H1 (cell line): ENCODE results near the gene GTF2F2. TPM values are rescaled to one million over a fixed set of nuclear protein-coding genes. Genes with fewer than 3 reads are reported as not detected.

Experiments used
- CTCF ChIA-PET: fragments of 300-600 bp; sonication (Branson Sonifier 250); formaldehyde crosslinking; loops from one replicate; lab custom pipeline; 2021; ENCODE audit not compliant: partially characterized antibody; lab: Charles Lee
- POLR2A ChIA-PET: fragments of 300-600 bp; sonication (Branson Sonifier 250); formaldehyde crosslinking; loops from one replicate; lab custom pipeline; 2021; ENCODE audit warnings: inconsistent platforms; ENCODE audit not compliant: partially characterized antibody; lab: Charles Lee
- DNase-seq, 2 experiments: peaks; one replicate each; pipeline versions ENCODE4 v3.0.0 to v3.0.0-alpha.2; 2010 to 2022; ENCODE audit warnings: low spot score in 2 of 2, low read depth in 1 of 2, mixed read lengths in 1 of 2
- FAIRE-seq: peaks from 2 replicates; lab custom pipeline; 2011; peaks lifted over from hg19 to GRCh38; lab: Jason Lieb, UNC
- H2AFZ ChIP-seq: 2 replicates; pipeline ENCODE4 v1.8.1; 2012; ENCODE audit warnings: low read length, inconsistent platforms
- H2AK5ac ChIP-seq: 2 replicates; pipeline ENCODE4 v1.6.1; 2013; ENCODE audit warnings: low read depth, low read length
- H2BK120ac ChIP-seq: replicated peaks from 2 replicates; pipeline ENCODE3; 2013; ENCODE audit warnings: low read depth, low read length, inconsistent platforms
- H2BK12ac ChIP-seq: 2 replicates; pipeline ENCODE4 v1.6.1; 2013; ENCODE audit warnings: low read depth, low read length
- H2BK15ac ChIP-seq: 2 replicates; pipeline ENCODE4 v1.6.1; 2013; ENCODE audit warnings: low read length
- H2BK20ac ChIP-seq: 2 replicates; pipeline ENCODE4 v1.6.1; 2013; ENCODE audit warnings: low read length
- H2BK5ac ChIP-seq: 2 replicates; pipeline ENCODE4 v1.6.1; 2013; ENCODE audit warnings: low read depth, low read length
- H3K14ac ChIP-seq: 2 replicates; pipeline ENCODE4 v1.6.1; 2013; ENCODE audit warnings: inconsistent platforms; ENCODE audit not compliant: insufficient read length
- H3K18ac ChIP-seq: 2 replicates; pipeline ENCODE4 v1.6.1; 2013; ENCODE audit warnings: low read length; ENCODE audit errors: extremely low read depth
- H3K23ac ChIP-seq: 2 replicates; pipeline ENCODE4 v1.6.1; 2013; ENCODE audit warnings: inconsistent platforms; ENCODE audit not compliant: insufficient read length
- H3K23me2 ChIP-seq: 2 replicates; pipeline ENCODE4 v1.6.1; 2013; ENCODE audit warnings: low read depth, low read length
- H3K27ac ChIP-seq: 2 replicates; pipeline ENCODE4 v1.6.1; 2011; ENCODE audit warnings: low read depth, low read length, inconsistent platforms
- H3K27me3 ChIP-seq, 4 experiments: replicated peaks in 1 of 4; 1 replicate in 1 of 4; 2 replicates in 3 of 4; pipeline versions ENCODE4 v1.6.1 to v1.8.1; 2011 to 2013; ENCODE audit warnings: low read length in 3 of 4, mild to moderate bottlenecking in 3 of 4, inconsistent platforms in 2 of 4, mixed read lengths in 2 of 4, moderate library complexity in 1 of 4; ENCODE audit not compliant: control insufficient read depth in 3 of 4, insufficient read depth in 3 of 4; ENCODE audit errors: extremely low read depth in 1 of 4
- H3K36me3 ChIP-seq, 4 experiments: 2 replicates each; pipeline versions ENCODE4 v1.6.1 to v1.8.1; 2011 to 2013; ENCODE audit warnings: mild to moderate bottlenecking in 4 of 4, low read length in 3 of 4, moderate library complexity in 2 of 4, control low read depth in 1 of 4, inconsistent platforms in 1 of 4; ENCODE audit not compliant: insufficient read depth in 4 of 4, control insufficient read depth in 2 of 4
- H3K4ac ChIP-seq: replicated peaks from 2 replicates; pipeline ENCODE3; 2013; ENCODE audit warnings: low read length, low read depth, mixed read lengths, inconsistent platforms; ENCODE audit not compliant: insufficient read length
- H3K4me1 ChIP-seq, 4 experiments: replicated peaks in 1 of 4; 1 replicate in 1 of 4; 2 replicates in 3 of 4; pipeline versions ENCODE4 v1.6.1 to v1.8.1; 2011 to 2013; ENCODE audit warnings: low read length in 3 of 4, inconsistent platforms in 2 of 4, mixed read lengths in 1 of 4; ENCODE audit not compliant: insufficient read depth in 4 of 4, control insufficient read depth in 3 of 4
- H3K4me2 ChIP-seq, 2 experiments: 2 replicates each; pipeline versions ENCODE4 v1.6.1 to v1.8.1; 2011 to 2013; ENCODE audit warnings: low read depth in 2 of 2, low read length in 2 of 2, control low read depth in 1 of 2, inconsistent platforms in 1 of 2, mild to moderate bottlenecking in 1 of 2; ENCODE audit not compliant: insufficient read depth in 1 of 2
- H3K4me3 ChIP-seq, 4 experiments: fragments of 200-600, 300-600 bp in 1 of 4; sonication (generic), shearing (Covaris generic), sonication (Bioruptor Twin) in 1 of 4; 2 replicates each; pipeline versions ENCODE4 v1.5.1 to v1.8.1; 2011 to 2016; ENCODE audit warnings: low read length in 4 of 4, low read depth in 3 of 4, control low read depth in 2 of 4, inconsistent platforms in 2 of 4, mild to moderate bottlenecking in 2 of 4, mixed read lengths in 1 of 4, moderate library complexity in 1 of 4; ENCODE audit not compliant: insufficient read depth in 2 of 4; ENCODE audit errors: extremely low read depth in 1 of 4
- H3K56ac ChIP-seq: replicated peaks from 2 replicates; pipeline ENCODE3; 2013; ENCODE audit warnings: low read depth, mild to moderate bottlenecking, mixed read lengths, low read length, inconsistent platforms; ENCODE audit not compliant: insufficient read length
- H3K79me1 ChIP-seq: 2 replicates; pipeline ENCODE4 v1.6.1; 2013; ENCODE audit warnings: low read depth, low read length, control low read depth
- H3K79me2 ChIP-seq, 2 experiments: 2 replicates each; pipeline versions ENCODE4 v1.6.1 to v1.8.1; 2012 to 2013; ENCODE audit warnings: low read length in 2 of 2, mild to moderate bottlenecking in 2 of 2, inconsistent platforms in 1 of 2; ENCODE audit not compliant: insufficient read depth in 2 of 2, control insufficient read depth in 1 of 2
- H3K9ac ChIP-seq, 4 experiments: replicated peaks in 1 of 4; 1 replicate in 1 of 4; 2 replicates in 3 of 4; pipeline versions ENCODE4 v1.6.1 to v1.8.1; 2011 to 2013; ENCODE audit warnings: low read depth in 3 of 4, low read length in 3 of 4, control low read depth in 2 of 4, mild to moderate bottlenecking in 2 of 4, moderate library complexity in 2 of 4, inconsistent platforms in 1 of 4; ENCODE audit errors: extremely low read depth in 1 of 4
- H3K9me3 ChIP-seq, 2 experiments: 2 replicates each; pipeline versions ENCODE4 v1.6.1 to v1.8.1; 2012 to 2013; ENCODE audit warnings: mild to moderate bottlenecking in 2 of 2, moderate library complexity in 2 of 2, control low read depth in 1 of 2, inconsistent platforms in 1 of 2, low read depth in 1 of 2, low read length in 1 of 2, mixed read lengths in 1 of 2; ENCODE audit not compliant: insufficient read depth in 2 of 2
- H4K20me1 ChIP-seq, 2 experiments: replicated peaks in 1 of 2; 2 replicates each; pipeline versions ENCODE3 to v1.8.1; 2011 to 2013; ENCODE audit warnings: inconsistent platforms in 2 of 2, low read length in 2 of 2, mild to moderate bottlenecking in 1 of 2; ENCODE audit not compliant: insufficient read depth in 2 of 2, control insufficient read depth in 1 of 2
- H4K5ac ChIP-seq: 2 replicates; pipeline ENCODE4 v1.6.1; 2013; ENCODE audit warnings: low read length, low read depth, mixed read lengths, inconsistent platforms; ENCODE audit not compliant: insufficient read length
- H4K8ac ChIP-seq: 2 replicates; pipeline ENCODE4 v1.8.0; 2013; ENCODE audit warnings: mild to moderate bottlenecking, moderate library complexity, low read length, inconsistent platforms; ENCODE audit not compliant: insufficient read depth; ENCODE audit errors: extremely low read depth
- H4K91ac ChIP-seq: replicated peaks from 2 replicates; pipeline ENCODE3; 2013; ENCODE audit warnings: low read length, mixed read lengths, inconsistent platforms; ENCODE audit not compliant: insufficient read length
- BACH1 ChIP-seq: IDR thresholded peaks from 2 replicates; pipeline ENCODE4 v1.6.1; 2012; ENCODE audit warnings: low read length, improper control_type of control experiment
- BRCA1 ChIP-seq: IDR thresholded peaks from 2 replicates; pipeline ENCODE4 v1.6.1; 2012; ENCODE audit warnings: low read depth, low read length, improper control_type of control experiment
- CBX5 ChIP-seq: fragments of 300-800, 300-1000 bp; sonication (generic); IDR thresholded peaks from 2 replicates; pipeline ENCODE4 v1.7.1; 2016; ENCODE audit warnings: antibody characterized with exemption, low read length, low read depth
- CHD1 ChIP-seq: IDR thresholded peaks from 2 replicates; pipeline ENCODE4 v1.6.1; 2012; ENCODE audit warnings: low read depth, low read length, improper control_type of control experiment
- CTCF ChIP-seq, 3 experiments: IDR thresholded peaks; 1 replicate in 2 of 3; 2 replicates in 1 of 3; pipeline versions ENCODE4 v1.5.1 to v1.6.1; 2011; ENCODE audit warnings: low read length in 3 of 3, mild to moderate bottlenecking in 3 of 3, inconsistent platforms in 2 of 3, low read depth in 1 of 3, moderate library complexity in 1 of 3; ENCODE audit not compliant: insufficient read depth in 1 of 3; ENCODE audit errors: control extremely low read depth in 1 of 3
- E2F6 ChIP-seq: IDR thresholded peaks from 2 replicates; pipeline ENCODE4 v1.6.1; 2012; ENCODE audit warnings: inconsistent platforms
- GABPA ChIP-seq: IDR thresholded peaks from 2 replicates; pipeline ENCODE4 v1.6.1; 2011; ENCODE audit warnings: mild to moderate bottlenecking, low read length, moderate library complexity, borderline replicate concordance; ENCODE audit not compliant: insufficient read depth
- RFX5 ChIP-seq: IDR thresholded peaks from 2 replicates; pipeline ENCODE4 v1.6.1; 2011; ENCODE audit warnings: low read depth, low read length, improper control_type of control experiment, borderline replicate concordance
- SP2 ChIP-seq: IDR thresholded peaks from 2 replicates; pipeline ENCODE4 v1.6.1; 2012; ENCODE audit warnings: mild to moderate bottlenecking, low read length, inconsistent platforms
- TBP ChIP-seq: IDR thresholded peaks from 2 replicates; pipeline ENCODE4 v1.6.1; 2011; ENCODE audit warnings: low read depth, low read length, improper control_type of control experiment
- whole genome bisulfite sequencing, 2 experiments: shearing (Covaris generic) in 1 of 2; methylation state at CpG; one replicate each; pipeline versions ENCODE4 v1.1.6 to v1.1.7; 2013 to 2015; ENCODE audit warnings: low lambda C conversion rate in 2 of 2, mixed read lengths in 2 of 2, inconsistent platforms in 1 of 2, low coverage in 1 of 2, missing lambda C conversion rate in 1 of 2; ENCODE audit not compliant: insufficient replicate concordance in 2 of 2, insufficient coverage in 1 of 2, insufficient read length in 1 of 2; ENCODE audit errors: extremely low coverage in 1 of 2, missing lambda C conversion rate in 1 of 2; 5-methylcytosine and 5-hydroxymethylcytosine counted together
- polyA plus RNA-seq, 7 experiments: library from polyadenylated mRNA; depleted of rRNA in 3 of 7; stranded (reverse) in 5 of 7; unstranded in 2 of 7; fragments of >200 nt in 5 of 7; fragments of 200-250 nt in 2 of 7; gene quantifications; 1 replicate in 5 of 7; 2 replicates in 1 of 7; 4 replicates in 1 of 7; pipeline versions ENCODE4 v1.2.1 to v1.2.3, GENCODE V29; 2011 to 2013; ENCODE audit warnings: missing spikeins in 2 of 7, mixed read lengths in 2 of 7
- total RNA-seq: library from RNA; stranded (reverse); fragmentation: NEBNext Ultra II Directional; extraction: Animal tissue kit (Norgen Biotek cat#: 25700); gene quantifications from 2 replicates; pipeline ENCODE4 v1.2.1, GENCODE V29; 2021

GTF2F2 gene
- total and polyA plus RNA-seq, 2 of the 8 experiments (the other 6 are each of a cell fraction or from before 2014, with no cell fraction given) = 10.8 to 31.1 TPM

DNA sequence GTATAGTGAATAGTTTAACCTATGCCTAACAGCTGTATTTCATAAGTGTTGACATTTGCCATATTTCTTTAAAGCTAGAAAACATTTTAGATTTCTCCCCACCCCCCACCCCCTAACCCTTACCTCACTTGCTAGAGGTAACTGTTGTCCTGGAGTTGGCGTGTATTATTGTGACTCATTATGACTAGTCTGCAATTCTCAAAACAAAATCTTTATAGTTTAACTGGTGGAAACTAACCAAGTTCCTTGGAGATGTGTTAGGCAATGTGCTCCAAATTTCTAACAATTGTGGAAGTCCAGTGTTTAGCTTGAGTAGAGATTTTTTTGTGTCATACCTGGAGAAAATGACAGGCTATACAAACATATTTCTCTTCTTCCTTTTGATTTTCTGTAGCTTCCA is 42.5 kb downstream of the GTF2F2 start:
- Histone ChIP-seq H2BK5ac (no peak overlapping the region), H3K23me2 (no peaks in the 10 kb centered on the region), H3K4me2 (no peak overlapping the region), H3K79me2 (no peaks in the 10 kb centered on the region), H3K4me1 (no peaks in the 10 kb centered on the region), H3K23ac (no peak overlapping the region), H3K9ac (no peak overlapping the region), H2AFZ (no peak overlapping the region), H4K5ac (no peak overlapping the region), H3K79me1 (0 out of 2 replicates have a peak, but pooled peaks cover 2% of the 10 kb centered on the region), H3K18ac (no peak overlapping the region), H2AK5ac (no peak overlapping the region), H4K8ac (no peak overlapping the region), H4K91ac (no peak overlapping the region), H2BK15ac (no peak overlapping the region), H3K4ac (no peak overlapping the region), H3K36me3 (peaks cover 0 to 3% (median 0%) of the 10 kb centered on the region in 4 experiments; a peak in 1 of 8 replicates), H3K14ac (no peak overlapping the region), H3K27ac (no peak overlapping the region), H2BK120ac (no peak overlapping the region), H2BK12ac (no peak overlapping the region), H3K9me3 (no peaks in the 10 kb centered on the region), H4K20me1 (no peaks in the 10 kb centered on the region), H2BK20ac (no peak overlapping the region), H3K27me3 (no peaks in the 10 kb centered on the region), H3K4me3 (no peak overlapping the region), H3K56ac (no peak overlapping the region)
- FAIRE-seq (no peak), DNase-seq (no peak)
- ChIA-PET POLR2A (interaction anchor here (2.5 kb wide), 1 partner anchor 179 kb away, joined by 6 read pairs; the partner anchor contains the start of gene TPT1), CTCF (interaction anchor here (0.7 to 1.3 kb wide), 2 partner anchors 10 to 31 kb away, joined by 3 read pairs; no protein-coding TSS in a partner anchor)
- WGBS, 2 experiments = 67% methylated on average over 1 of the region's 1 CpG; no CpG with 5 or more reads in 1 of the 2 experiments
- TF ChIP-seq BRCA1 = no peak
- TF ChIP-seq TBP = no peak
- no peak for TF ChIP-seq CBX5
- TF ChIP-seq GABPA = no peak
- TF ChIP-seq RFX5 = no peak
- TF ChIP-seq BACH1 = no peak
- TF ChIP-seq SP2 = no peak
- TF ChIP-seq CHD1 = no peak
- TF ChIP-seq CTCF (IDR thresholded peaks at IDR 0.05; ENCODE audit: control extremely low read depth in 1 of 3, insufficient read depth in 1 of 3, low read depth in 1 of 3, low read length in 3 of 3) = no peak
- TF ChIP-seq E2F6 = no peak
